ENCODE results near the gene OSTF1.

OSTF1 gene

GRCh38 chr9:75169623-75170022, 81.3 kb downstream of the OSTF1 start:
- no peak for DNase-seq

- no peak for DNase-seq
These were observed 82.6 kb downstream of the OSTF1 start for GRCh38 chr9:75170898-75171360.

GRCh38 chr9:75175395-75175794, 87.1 kb downstream of the OSTF1 start:
- DNase-seq = no peak

GRCh38 chr9:75176037-75176436, 87.7 kb downstream of the OSTF1 start:
- no peak for DNase-seq

GRCh38 chr9:75181750-75182149, 93.4 kb downstream of the OSTF1 start:
- no peak for DNase-seq

GRCh38 chr9:75183306-75183705, 95.0 kb downstream of the OSTF1 start:
- DNase-seq = no peak

- DNase-seq = no peak
These were observed 96.2 kb downstream of the OSTF1 start for GRCh38 chr9:75184471-75184870.

GRCh38 chr9:75185585-75186170, 97.4 kb downstream of the OSTF1 start:
- DNase-seq = peak; percentile 9

GRCh38 chr9:75186767-75187380, 98.6 kb downstream of the OSTF1 start:
- no peak for DNase-seq

- no peak for DNase-seq
These were observed 100.4 kb downstream of the OSTF1 start for GRCh38 chr9:75188756-75189155.

- DNase-seq = no peak
These were observed 102.4 kb downstream of the OSTF1 start for GRCh38 chr9:75190762-75191161.

Measured in NCI-H1436 (cell line).